Activated CD8-positive, alpha-beta memory T cell treated with anti-CD3 and anti-CD28 coated beads, Interleukin-2, amount 10 ng/mL, durations not matched to agents 7 days and 5 days (primary cell): Measurements from ENCODE around the gene ELMOD1. TPM values are rescaled to one million over a fixed set of nuclear protein-coding genes. Genes with fewer than 3 reads are reported as not detected.

Source experiments
- ATAC-seq: fragments of 150-1000 bp; cut with Tn5 transposase; one replicate; pipeline ENCODE4 v1.10.0; 2021; ENCODE audit warnings: moderate library complexity
- CTCF ChIA-PET: fragments of 350-600 bp; sonication (Branson Sonifier 250); formaldehyde crosslinking; loops from one replicate; lab custom pipeline; 2021; ENCODE audit warnings: antibody characterized with exemption; lab: Charles Lee
- DNase-seq: peaks from one replicate; pipeline ENCODE4 v3.0.0-alpha.2; 2020
- H3K27ac Mint-ChIP-seq: one replicate; pipeline ENCODE4 v1.8.0; 2021; ENCODE audit warnings: mild to moderate bottlenecking, mixed read lengths
- H3K27me3 Mint-ChIP-seq: one replicate; pipeline ENCODE4 v1.8.0; 2021; ENCODE audit warnings: mixed read lengths
- H3K36me3 Mint-ChIP-seq: one replicate; pipeline ENCODE4 v1.8.0; 2021; ENCODE audit warnings: mild to moderate bottlenecking, mixed read lengths
- H3K4me1 Mint-ChIP-seq: one replicate; pipeline ENCODE4 v1.8.0; 2021; ENCODE audit warnings: mixed read lengths
- H3K4me3 Mint-ChIP-seq: one replicate; pipeline ENCODE4 v1.8.0; 2021; ENCODE audit warnings: mild to moderate bottlenecking, moderate library complexity, mixed read lengths
- H3K9me3 Mint-ChIP-seq: one replicate; pipeline ENCODE4 v1.8.0; 2022; ENCODE audit warnings: low read depth, mixed read lengths
- total RNA-seq, 2 experiments: library from RNA; stranded (reverse); gene quantifications; one replicate each; pipeline ENCODE4 v1.2.3, GENCODE V29; 2021

ELMOD1 gene
- total RNA-seq, 2 experiments from 2014 or later, result 0.16 TPM; not detected in 1

- H3K27ac Mint-ChIP-seq, result no peak overlapping the region
- ATAC-seq, result no peak
- no peaks in the 10 kb centered on the region for H3K36me3 Mint-ChIP-seq
- no peak overlapping the region for H3K4me3 Mint-ChIP-seq
- CTCF ChIA-PET, result interaction anchor here (0.6 kb wide), 1 partner anchor 47 kb away, joined by 3 read pairs; no protein-coding TSS in a partner anchor
- peaks cover 46% of the 10 kb centered on the region for H3K27me3 Mint-ChIP-seq
- no peak for DNase-seq
- no peaks in the 10 kb centered on the region for H3K4me1 Mint-ChIP-seq
- H3K9me3 Mint-ChIP-seq, result no peaks in the 10 kb centered on the region
These were observed 34.2 kb downstream of the ELMOD1 start for GRCh38 chr11:107624983-107625684.

GRCh38 chr11:107625685-107625989 is 34.7 kb downstream of the ELMOD1 start:
- Mint-ChIP-seq H3K27me3 (peaks cover 49% of the 10 kb centered on the region), H3K9me3 (no peaks in the 10 kb centered on the region), H3K36me3 (no peaks in the 10 kb centered on the region), H3K4me3 (no peak overlapping the region), H3K27ac (no peak overlapping the region), H3K4me1 (no peaks in the 10 kb centered on the region)
- CTCF ChIA-PET, result interaction anchor here (0.6 kb wide), 1 partner anchor 48 kb away, joined by 3 read pairs; no protein-coding TSS in a partner anchor
- no peak for DNase-seq
- ATAC-seq, result no peak

- CTCF ChIA-PET, result interaction anchor here (0.7 kb wide), 1 partner anchor 82 kb away, joined by 3 read pairs; no protein-coding TSS in a partner anchor
- DNase-seq (no peak), ATAC-seq (no peak)
- no peaks in the 10 kb centered on the region for H3K36me3 Mint-ChIP-seq
- H3K9me3 Mint-ChIP-seq, result no peaks in the 10 kb centered on the region
- no peak overlapping the region for H3K4me3 Mint-ChIP-seq
- no peaks in the 10 kb centered on the region for H3K4me1 Mint-ChIP-seq
- H3K27me3 Mint-ChIP-seq, result peaks cover 51% of the 10 kb centered on the region
- H3K27ac Mint-ChIP-seq, result no peak overlapping the region
These were observed 40.1 kb downstream of the ELMOD1 start for GRCh38 chr11:107631043-107631442.

DNA sequence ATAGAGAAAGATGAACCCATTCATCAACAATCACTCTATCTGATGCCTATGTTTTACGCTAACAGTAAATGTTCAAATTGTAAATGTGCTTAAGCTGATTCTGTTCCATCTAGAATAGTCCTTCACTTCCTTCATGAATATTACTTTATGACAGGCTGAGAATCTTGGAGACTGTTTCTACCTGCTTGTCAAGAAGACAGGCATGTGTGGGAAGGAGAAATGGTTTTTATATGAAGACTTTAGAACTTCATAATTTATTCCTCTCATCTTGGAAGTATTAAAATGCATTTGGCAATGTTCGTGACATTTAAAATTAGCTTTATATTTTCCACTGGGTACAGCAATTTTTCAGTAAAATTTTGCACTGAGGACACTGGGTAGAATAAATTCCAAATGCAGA is 41.0 kb downstream of the ELMOD1 start:
- no peak for ATAC-seq
- DNase-seq, result no peak

DNA sequence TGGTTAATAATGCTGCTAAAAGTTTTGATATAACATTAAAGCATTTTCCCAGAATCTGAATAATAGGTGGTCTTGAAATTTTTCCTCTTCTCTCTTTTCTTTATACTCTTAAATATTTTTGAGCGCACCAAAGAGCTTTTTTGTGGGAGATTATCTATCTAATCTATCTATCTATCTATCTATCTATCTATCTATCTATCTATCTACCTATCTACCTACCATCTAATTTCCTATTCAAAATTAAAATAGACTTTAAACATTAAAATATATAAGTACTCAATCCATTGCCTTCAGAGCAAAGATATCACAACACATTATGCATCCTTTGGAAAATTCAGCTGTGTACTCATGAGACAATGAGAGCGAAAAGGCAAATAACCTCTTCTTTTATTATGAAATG is 55.8 kb downstream of the ELMOD1 start:
- DNase-seq (no peak), ATAC-seq (no peak)
- peaks cover 19% of the 10 kb centered on the region for H3K27me3 Mint-ChIP-seq
- no peaks in the 10 kb centered on the region for H3K4me1 Mint-ChIP-seq
- H3K9me3 Mint-ChIP-seq, result no peaks in the 10 kb centered on the region
- no peaks in the 10 kb centered on the region for H3K36me3 Mint-ChIP-seq
- H3K27ac Mint-ChIP-seq, result no peak overlapping the region
- H3K4me3 Mint-ChIP-seq, result no peak overlapping the region
- CTCF ChIA-PET, result no interaction called here

More for the DNA sequence above, 41.0 kb downstream of the ELMOD1 start:
- Mint-ChIP-seq H3K9me3 (no peaks in the 10 kb centered on the region), H3K27me3 (peaks cover 51% of the 10 kb centered on the region), H3K27ac (no peak overlapping the region), H3K4me3 (no peak overlapping the region), H3K4me1 (no peaks in the 10 kb centered on the region), H3K36me3 (no peaks in the 10 kb centered on the region)
- CTCF ChIA-PET, result no interaction called here

- Mint-ChIP-seq H3K9me3 (no peaks in the 10 kb centered on the region), H3K36me3 (no peaks in the 10 kb centered on the region), H3K4me3 (no peak overlapping the region), H3K4me1 (no peaks in the 10 kb centered on the region), H3K27ac (no peak overlapping the region), H3K27me3 (peaks cover 26% of the 10 kb centered on the region)
- CTCF ChIA-PET, result no interaction called here
- DNase-seq (no peak), ATAC-seq (no peak)
These were observed 57.3 kb downstream of the ELMOD1 start for GRCh38 chr11:107648242-107648641.

GRCh38 chr11:107651672-107652071 is 60.7 kb downstream of the ELMOD1 start:
- Mint-ChIP-seq H3K36me3 (no peaks in the 10 kb centered on the region), H3K4me1 (no peaks in the 10 kb centered on the region), H3K27ac (no peak overlapping the region), H3K4me3 (no peak overlapping the region), H3K9me3 (no peaks in the 10 kb centered on the region), H3K27me3 (peaks cover 37% of the 10 kb centered on the region)
- CTCF ChIA-PET, result no interaction called here
- ATAC-seq (no peak), DNase-seq (no peak)

DNA sequence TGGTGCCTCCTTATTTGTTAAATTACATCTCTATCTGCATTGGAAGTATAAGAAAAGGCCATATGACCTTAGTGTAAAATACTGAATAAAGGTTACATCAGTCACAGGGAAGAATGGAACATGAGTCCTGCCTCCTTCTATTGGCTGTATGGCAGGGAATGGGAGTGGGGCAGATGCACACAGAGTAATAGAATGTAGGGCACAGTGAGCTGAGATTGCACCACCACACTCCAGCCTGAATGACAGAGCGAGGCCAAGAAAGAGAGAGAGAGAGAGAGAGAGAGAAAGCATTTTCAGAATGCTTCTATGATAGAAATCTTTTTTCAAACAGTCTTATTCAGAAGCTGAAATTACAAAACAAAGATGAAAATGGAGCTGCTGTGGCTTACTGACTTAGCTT is 62.1 kb downstream of the ELMOD1 start:
- no peaks in the 10 kb centered on the region for H3K9me3 Mint-ChIP-seq
- H3K4me1 Mint-ChIP-seq, result no peaks in the 10 kb centered on the region
- peaks cover 37% of the 10 kb centered on the region for H3K27me3 Mint-ChIP-seq
- CTCF ChIA-PET, result no interaction called here
- no peak overlapping the region for H3K27ac Mint-ChIP-seq
- ATAC-seq (no peak), DNase-seq (no peak)
- no peaks in the 10 kb centered on the region for H3K36me3 Mint-ChIP-seq
- H3K4me3 Mint-ChIP-seq, result no peak overlapping the region

- no peak for DNase-seq
- Mint-ChIP-seq H3K4me3 (no peak overlapping the region), H3K27me3 (peaks cover 20% of the 10 kb centered on the region), H3K4me1 (no peaks in the 10 kb centered on the region), H3K9me3 (no peaks in the 10 kb centered on the region), H3K36me3 (no peaks in the 10 kb centered on the region), H3K27ac (no peak overlapping the region)
- ATAC-seq, result no peak
- CTCF ChIA-PET, result no interaction called here
These were observed 64.7 kb downstream of the ELMOD1 start for GRCh38 chr11:107655602-107656001.

DNA sequence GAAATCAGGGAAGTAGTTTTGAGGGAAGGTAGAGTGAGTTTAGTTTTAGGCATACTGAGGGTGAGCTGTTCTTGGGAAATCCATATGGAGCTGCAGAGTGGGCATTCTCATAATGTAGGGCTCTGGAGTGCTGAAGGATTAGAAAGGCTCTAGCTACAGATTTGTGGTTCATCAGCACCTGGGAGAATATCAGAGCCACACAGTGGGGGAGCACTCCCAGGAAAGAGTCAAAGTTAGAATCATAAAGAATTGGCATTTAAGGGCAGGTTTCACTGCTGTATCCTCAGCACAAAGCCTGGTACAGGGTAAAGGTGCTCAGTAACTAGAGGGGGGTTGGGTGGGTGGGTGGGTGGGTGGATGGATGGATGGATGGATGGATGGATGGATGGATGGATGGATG is 68.4 kb downstream of the ELMOD1 start:
- no peaks in the 10 kb centered on the region for H3K4me1 Mint-ChIP-seq
- no peaks in the 10 kb centered on the region for H3K9me3 Mint-ChIP-seq
- no peak overlapping the region for H3K4me3 Mint-ChIP-seq
- DNase-seq, result no peak
- no peak for ATAC-seq
- no peak overlapping the region for H3K27ac Mint-ChIP-seq
- no peaks in the 10 kb centered on the region for H3K36me3 Mint-ChIP-seq
- CTCF ChIA-PET, result no interaction called here
- peaks cover 10% of the 10 kb centered on the region for H3K27me3 Mint-ChIP-seq

DNA sequence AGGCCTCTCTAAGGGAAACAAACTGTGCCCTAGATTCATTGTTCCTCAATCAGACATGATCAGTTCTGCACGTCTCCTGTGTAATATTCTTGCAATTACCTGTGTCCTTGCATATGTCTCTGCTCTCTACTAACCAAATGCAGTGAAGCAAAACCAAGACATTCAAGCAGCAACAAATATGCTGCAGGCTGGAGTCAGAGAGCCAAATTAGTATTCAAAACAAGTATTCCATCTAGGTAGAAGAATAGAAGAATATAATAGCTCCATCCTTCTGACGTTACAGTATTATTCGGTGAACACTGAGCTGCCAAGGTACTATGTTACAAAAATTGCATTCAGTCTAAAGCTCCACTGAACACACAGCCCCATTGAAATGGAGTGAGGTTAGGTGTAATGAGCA is 69.1 kb downstream of the ELMOD1 start:
- Mint-ChIP-seq H3K27ac (no peak overlapping the region), H3K4me3 (no peak overlapping the region), H3K27me3 (peaks cover 16% of the 10 kb centered on the region), H3K9me3 (no peaks in the 10 kb centered on the region), H3K36me3 (no peaks in the 10 kb centered on the region), H3K4me1 (no peaks in the 10 kb centered on the region)
- ATAC-seq (no peak), DNase-seq (no peak)
- CTCF ChIA-PET, result no interaction called here

- no peak for ATAC-seq
- H3K9me3 Mint-ChIP-seq, result no peaks in the 10 kb centered on the region
- peaks cover 16% of the 10 kb centered on the region for H3K27me3 Mint-ChIP-seq
- H3K27ac Mint-ChIP-seq, result no peak overlapping the region
- DNase-seq, result no peak
- no peaks in the 10 kb centered on the region for H3K36me3 Mint-ChIP-seq
- H3K4me3 Mint-ChIP-seq, result no peak overlapping the region
- H3K4me1 Mint-ChIP-seq, result no peaks in the 10 kb centered on the region
- CTCF ChIA-PET, result no interaction called here
These were observed 70.7 kb downstream of the ELMOD1 start for GRCh38 chr11:107661656-107662055.

- H3K9me3 Mint-ChIP-seq, result no peaks in the 10 kb centered on the region
- H3K4me3 Mint-ChIP-seq, result no peak overlapping the region
- CTCF ChIA-PET, result no interaction called here
- H3K4me1 Mint-ChIP-seq, result no peaks in the 10 kb centered on the region
- H3K27ac Mint-ChIP-seq, result no peak overlapping the region
- ATAC-seq (no peak), DNase-seq (no peak)
- H3K36me3 Mint-ChIP-seq, result no peaks in the 10 kb centered on the region
- peaks cover 17% of the 10 kb centered on the region for H3K27me3 Mint-ChIP-seq
These were observed 74.1 kb downstream of the ELMOD1 start for GRCh38 chr11:107665018-107665417.

DNA sequence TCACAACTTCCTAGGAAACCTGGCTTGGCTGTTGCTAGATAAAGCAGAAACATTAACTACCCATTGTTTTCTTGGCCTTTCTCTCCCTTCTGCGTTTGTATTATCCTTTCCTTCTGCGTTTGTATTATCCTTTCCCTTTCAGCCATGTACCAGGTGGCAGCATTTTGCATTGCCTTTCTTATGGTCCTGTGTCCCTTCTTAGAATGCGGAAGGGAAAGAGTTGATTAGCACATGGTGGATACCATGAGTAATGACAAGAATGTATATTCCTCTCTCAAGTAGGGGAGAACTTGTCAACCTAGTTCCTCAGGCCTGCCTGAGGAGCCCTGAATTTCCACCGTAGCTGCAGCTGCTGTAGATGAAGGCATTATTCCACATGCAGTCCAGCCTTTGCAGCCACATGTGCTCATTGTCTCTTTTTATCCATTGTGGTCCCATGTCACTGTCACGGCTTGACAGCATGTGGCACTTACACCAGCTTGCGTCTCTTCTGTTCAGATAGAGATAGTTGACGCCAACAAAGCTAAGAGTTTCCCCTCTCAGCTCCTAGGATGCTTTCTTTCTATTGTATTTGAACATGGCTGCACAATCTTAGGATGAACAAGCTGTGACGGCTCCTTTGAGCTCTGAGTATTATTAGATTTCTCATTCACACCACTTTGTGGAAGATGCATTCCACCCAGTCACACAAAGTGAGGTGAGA is 76.1 kb downstream of the ELMOD1 start:
- peaks cover 17% of the 10 kb centered on the region for H3K27me3 Mint-ChIP-seq
- H3K36me3 Mint-ChIP-seq, result no peaks in the 10 kb centered on the region
- H3K4me1 Mint-ChIP-seq, result no peaks in the 10 kb centered on the region
- H3K4me3 Mint-ChIP-seq, result no peak overlapping the region
- ATAC-seq, result no peak
- CTCF ChIA-PET, result interaction anchor here (0.6 kb wide), 1 partner anchor 143 kb away, joined by 4 read pairs; no protein-coding TSS in a partner anchor
- no peak for DNase-seq
- H3K9me3 Mint-ChIP-seq, result no peaks in the 10 kb centered on the region
- H3K27ac Mint-ChIP-seq, result no peak overlapping the region
